ENCODE data around the gene SLC39A1. TPM values are rescaled to one million over a fixed set of nuclear protein-coding genes. Genes with fewer than 3 reads are reported as not detected.

SLC39A1 gene, protein sequence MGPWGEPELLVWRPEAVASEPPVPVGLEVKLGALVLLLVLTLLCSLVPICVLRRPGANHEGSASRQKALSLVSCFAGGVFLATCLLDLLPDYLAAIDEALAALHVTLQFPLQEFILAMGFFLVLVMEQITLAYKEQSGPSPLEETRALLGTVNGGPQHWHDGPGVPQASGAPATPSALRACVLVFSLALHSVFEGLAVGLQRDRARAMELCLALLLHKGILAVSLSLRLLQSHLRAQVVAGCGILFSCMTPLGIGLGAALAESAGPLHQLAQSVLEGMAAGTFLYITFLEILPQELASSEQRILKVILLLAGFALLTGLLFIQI
- 79.6 and 110 TPM in 2 replicates for total RNA-seq

GRCh38 chr1:153963030-153963849 lies at the start of gene SLC39A1:
SLC39A1 (minus strand) TSS chr1:153963537; CDS start chr1:153962715, 822 bp downstream.

DNA sequence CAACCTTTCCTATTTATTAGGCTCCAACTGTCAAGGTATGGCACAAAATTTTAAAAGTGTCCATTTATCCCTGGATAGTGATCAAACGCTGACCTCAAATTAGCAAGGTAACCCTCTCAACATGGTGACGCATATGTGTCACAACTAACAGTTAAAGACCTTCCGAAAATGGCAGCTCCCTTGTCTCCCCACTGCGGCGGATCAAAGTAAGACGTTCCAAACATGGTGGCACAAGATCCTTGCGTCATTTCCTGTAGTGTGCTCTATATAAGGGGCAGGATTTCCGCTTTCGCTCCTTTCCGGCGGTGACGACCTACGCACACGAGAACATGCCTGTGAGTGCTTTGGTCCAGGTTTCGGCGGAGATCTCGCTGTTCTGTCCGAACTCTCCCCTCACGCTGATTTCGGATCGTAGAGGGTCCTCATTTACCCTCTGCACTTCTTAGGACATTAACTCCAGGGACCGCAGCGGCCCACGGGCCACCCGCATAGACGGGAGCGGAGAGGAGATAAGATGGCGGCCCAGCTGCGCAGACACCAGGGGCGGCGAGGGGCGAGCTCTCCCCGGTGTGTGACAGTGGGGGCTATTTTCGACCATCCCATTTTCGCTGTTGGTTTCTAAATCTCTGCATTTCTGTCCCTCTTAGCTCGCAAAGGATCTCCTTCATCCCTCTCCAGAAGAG lies 27.3 kb upstream of the SLC39A1 start, which contains the start of gene RPS27:
Gene RPS27 (plus strand): TSS at position 295 of the 683 bp plus-strand sequence. CDS start 35 bp downstream, at position 330.

GRCh38 chr1:153985941-153986761 lies 22.8 kb upstream of the SLC39A1 start, which contains the start of gene RAB13:
RAB13 (minus strand) TSS chr1:153986339; CDS start chr1:153986236, 103 bp downstream.

DNA sequence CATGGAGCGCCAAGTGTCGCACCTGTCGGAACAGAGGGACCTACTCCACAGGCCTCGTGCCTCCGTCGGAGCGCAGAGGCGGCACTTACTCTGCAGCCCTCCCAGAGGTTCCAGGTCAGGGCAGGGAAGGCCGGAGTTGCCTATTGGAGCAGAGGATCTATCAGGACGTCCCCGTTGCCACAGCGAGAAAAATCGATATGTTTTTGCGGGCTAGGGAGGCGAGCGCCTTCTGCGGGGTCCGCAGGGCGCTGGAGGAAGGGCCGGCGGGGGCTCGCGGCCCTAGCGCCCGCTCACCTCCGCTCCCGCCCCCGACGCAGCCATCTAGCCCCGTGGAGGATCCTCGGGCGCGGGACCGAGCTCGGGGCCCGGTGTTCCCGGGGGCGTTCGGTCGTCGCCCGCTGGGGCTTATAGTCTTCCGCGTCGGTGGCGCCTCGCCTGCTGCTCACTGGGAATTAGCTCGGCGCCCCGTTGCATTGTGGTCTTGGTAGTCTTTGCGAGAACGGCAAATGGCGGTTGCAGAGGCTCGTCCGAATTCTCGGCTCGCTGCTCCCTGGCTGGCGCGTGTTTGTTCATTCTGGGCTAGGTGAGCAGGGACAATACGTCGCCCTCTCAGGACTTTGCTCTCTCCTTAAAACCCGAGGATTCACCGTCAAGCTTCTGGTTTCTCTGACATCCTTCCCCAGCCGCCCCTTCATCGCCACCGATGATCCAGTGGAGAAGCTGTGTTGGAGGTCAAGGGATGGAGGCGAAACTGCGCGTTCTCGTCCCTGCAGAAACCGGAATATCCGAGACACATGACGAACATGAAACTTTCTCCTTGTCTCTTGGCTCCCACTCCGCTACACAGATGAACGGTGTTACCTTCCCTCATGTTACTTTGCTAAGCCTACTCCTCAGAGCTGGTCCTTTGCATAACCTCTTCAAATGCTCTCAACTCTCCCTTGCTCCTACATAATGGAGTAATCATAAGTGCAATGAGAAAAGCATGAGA lies 14.2 kb upstream of the SLC39A1 start, which contains the start of gene JTB:
Gene JTB (minus strand): TSS at position 425 of the 991 bp plus-strand sequence. CDS start 422 bp downstream, at position 3.

GRCh38 chr1:153967107-153967999 lies 4.0 kb upstream of the SLC39A1 start, which contains the start of gene CREB3L4:
CREB3L4 (plus strand) TSS chr1:153967902; CDS start chr1:153968526, 624 bp downstream.

DNA sequence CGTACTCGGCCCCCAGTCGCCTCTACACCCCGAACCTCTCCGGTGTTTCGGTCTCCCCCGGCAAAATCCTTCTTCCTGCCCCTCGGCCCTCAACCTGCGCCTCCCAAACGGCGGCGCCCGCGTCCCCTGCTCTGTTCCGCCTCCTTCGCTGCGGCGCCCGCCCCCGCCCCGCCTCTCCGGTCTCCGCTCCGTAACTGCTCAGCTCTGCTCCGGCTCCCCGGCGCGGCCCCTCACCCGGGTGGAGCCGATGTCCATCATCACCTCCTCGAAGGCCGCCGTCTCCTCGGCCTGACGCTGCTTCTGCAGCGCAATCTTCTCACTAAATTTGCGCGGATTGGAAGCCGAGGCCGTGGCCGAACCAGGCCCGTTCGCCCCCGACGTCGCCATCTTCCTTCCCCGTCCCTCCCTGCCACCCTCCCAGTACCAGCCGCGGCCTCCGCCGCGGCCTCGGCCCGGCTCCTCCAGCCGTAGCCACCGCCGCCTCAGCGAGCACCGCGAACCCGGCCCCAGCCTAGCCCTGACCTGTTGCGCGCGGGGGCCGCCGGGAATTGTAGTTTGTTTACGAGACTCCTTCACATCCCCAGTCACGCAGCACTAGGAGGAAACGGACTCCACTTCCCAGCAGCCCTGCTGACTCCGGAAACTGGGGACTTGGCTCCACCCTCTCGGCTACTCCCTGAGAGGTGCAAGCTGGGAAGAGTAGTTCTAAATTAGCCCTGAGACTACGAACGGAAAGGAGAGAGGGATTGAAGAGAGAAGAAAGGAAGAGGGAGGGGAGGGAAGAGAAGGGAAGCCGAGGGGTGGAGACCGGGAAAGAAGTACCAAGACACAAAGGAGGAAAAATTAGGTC lies 5.0 kb downstream of the SLC39A1 start, which contains the start of gene CRTC2:
Gene CRTC2 (minus strand): TSS at position 502 of the 850 bp plus-strand sequence. CDS start 115 bp downstream, at position 387.

GRCh38 chr1:153946622-153947241 lies 16.6 kb downstream of the SLC39A1 start, which contains the start of gene DENND4B:
DENND4B (minus strand) TSS chr1:153946718; CDS start chr1:153944374, 2,344 bp downstream.

GRCh38 chr1:153922972-153923925 lies 40.1 kb downstream of the SLC39A1 start, which contains the start of gene GATAD2B:
GATAD2B (minus strand) TSS chr1:153922972; CDS start chr1:153828347, 94,625 bp downstream.

Other genes with a start within 250 kb of the SLC39A1 start
- 18.7 and 26.2 TPM in 2 replicates for gene INTS3, start 235.5 kb downstream of the SLC39A1 start, total RNA-seq
- 7.3 and 8.2 TPM in 2 replicates for gene SLC27A3, start 188.1 kb downstream of the SLC39A1 start, total RNA-seq
- gene GATAD2B, start 40.6 kb downstream of the SLC39A1 start, total RNA-seq = 5.4 and 7.5 TPM in 2 replicates
- 10.9 and 14.4 TPM in 2 replicates for gene DENND4B, start 16.8 kb downstream of the SLC39A1 start, total RNA-seq
- gene CRTC2, start 4.9 kb downstream of the SLC39A1 start, total RNA-seq = 10.1 and 11.0 TPM in 2 replicates
- 5.7 and 7.1 TPM in 2 replicates for gene CREB3L4, start 4.4 kb upstream of the SLC39A1 start, total RNA-seq
- 191 and 214 TPM in 2 replicates for gene JTB, start 14.1 kb upstream of the SLC39A1 start, total RNA-seq
- gene RAB13, start 22.8 kb upstream of the SLC39A1 start, total RNA-seq = 26.1 and 33.9 TPM in 2 replicates
- gene RPS27, start 27.2 kb upstream of the SLC39A1 start, total RNA-seq = 2,121 and 2,616 TPM in 2 replicates
- not detected in 2 replicates for gene NUP210L, start 191.5 kb upstream of the SLC39A1 start, total RNA-seq
- gene TPM3, start 228.6 kb upstream of the SLC39A1 start, total RNA-seq = 438 and 559 TPM in 2 replicates
- gene CFAP141, start 242.8 kb upstream of the SLC39A1 start, total RNA-seq = not detected in 2 replicates